ENCODE data around the gene VSX1.

The VSX1 gene

DNA sequence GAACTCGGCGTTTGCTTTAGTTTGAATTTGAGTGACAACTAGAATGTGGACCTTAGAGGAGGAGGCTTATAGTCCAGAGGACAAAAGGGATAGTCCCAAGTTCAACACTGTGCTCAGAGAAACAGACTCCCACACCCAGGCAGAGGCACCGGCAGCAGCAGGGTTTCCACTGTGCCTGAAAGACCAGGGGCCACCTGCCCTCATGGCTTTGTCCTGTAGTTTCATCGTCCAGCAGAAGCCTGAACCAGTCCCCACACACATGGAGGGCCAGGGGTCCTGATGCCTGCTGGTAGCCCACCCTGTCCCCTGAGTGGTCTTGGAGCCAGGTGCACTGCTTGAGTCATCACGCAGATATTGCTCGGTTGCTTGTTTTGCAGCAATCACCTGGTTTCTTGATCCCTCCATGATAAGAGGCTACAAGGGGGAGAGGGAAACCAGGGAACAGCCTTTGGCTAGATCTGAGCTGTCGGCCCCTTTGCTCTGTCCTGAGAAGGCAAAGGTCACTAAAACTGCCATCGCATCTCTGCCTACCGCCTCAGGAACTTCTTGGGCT is 16.8 kb downstream of the VSX1 start:
- no peak for DNase-seq

DNA sequence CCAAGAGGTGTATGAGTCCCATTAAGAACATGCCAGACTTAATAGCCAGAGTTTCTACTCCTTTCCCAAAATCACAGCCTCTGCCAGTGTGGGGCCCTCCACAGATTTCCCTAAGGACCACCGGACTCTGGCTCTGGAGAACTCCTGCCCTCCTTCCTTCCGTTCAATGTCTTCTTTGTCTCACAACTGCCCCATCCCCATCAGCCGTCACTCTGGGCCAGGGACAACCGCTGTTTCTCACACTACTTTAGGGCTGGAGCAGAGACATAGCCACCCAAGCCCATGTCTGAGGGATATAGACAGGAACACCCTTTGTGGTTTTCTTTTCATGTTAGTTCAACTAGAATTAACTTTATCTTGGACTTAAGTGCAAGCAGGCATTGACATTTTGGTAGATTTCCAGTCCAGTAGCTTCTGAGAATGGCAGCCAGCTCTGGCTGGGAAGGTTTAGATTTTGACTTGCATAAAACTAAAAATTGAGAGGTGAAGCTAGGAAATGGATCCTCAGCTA is 17.3 kb downstream of the VSX1 start:
- no peak for DNase-seq

DNA sequence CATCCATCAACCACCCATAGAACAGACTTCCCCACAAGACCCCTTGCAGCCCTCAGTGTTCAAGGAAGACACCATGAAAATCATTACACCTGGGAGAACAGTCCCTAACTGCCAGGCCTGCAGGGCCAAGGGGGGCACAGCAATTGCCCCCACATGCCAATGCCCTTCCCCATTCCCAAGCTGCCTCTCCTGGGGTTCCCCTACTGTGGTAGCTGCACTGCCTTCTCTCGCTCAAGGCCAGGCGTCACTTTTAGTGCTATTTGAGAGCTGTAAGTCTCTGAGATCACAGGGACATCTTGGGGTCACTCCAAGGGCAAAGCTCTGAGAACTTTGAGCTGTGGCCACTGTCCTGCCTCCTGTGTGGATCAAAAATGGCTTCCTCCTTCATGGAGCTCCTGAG is 18.0 kb downstream of the VSX1 start:
- DNase-seq = no peak

DNA sequence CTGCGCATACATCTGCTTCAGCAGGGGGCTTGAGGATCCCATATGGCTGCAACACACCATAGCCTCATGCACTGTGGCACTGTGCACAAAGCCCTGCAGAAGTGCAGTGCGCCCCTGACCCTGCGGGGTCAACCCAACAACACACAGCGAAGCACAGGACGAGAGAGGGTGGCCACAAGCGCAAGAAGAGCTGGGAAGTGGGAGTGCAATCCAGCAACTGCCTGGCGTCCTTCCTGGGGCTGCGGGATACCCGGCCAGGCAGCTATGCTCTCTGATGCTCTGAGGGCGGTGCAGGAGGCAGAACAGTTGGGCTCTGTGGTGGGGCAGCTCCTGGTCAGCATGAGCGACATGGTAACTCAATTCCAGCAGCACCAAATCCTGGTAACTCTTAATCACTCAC is 18.4 kb downstream of the VSX1 start:
- no peak for DNase-seq

DNA sequence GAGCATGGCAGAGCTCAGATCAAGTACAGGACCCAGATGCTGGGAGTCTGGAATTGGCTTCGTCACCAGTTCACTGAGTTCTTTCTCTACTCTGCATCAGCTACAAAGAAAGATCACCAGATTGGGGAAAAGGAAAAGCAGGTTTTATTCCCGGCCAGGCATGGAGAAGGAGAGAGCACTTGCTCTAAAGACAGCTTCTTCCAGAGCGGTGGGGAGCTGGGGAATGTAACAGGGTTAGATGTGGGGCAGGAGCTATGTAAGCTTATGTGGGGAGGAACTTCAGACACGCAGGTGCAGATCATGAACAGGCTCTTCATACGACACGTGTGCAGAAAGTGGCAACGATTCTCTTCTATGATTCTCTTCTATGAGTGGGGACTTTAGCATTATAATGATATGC is 19.1 kb downstream of the VSX1 start:
- no peak for DNase-seq

DNA sequence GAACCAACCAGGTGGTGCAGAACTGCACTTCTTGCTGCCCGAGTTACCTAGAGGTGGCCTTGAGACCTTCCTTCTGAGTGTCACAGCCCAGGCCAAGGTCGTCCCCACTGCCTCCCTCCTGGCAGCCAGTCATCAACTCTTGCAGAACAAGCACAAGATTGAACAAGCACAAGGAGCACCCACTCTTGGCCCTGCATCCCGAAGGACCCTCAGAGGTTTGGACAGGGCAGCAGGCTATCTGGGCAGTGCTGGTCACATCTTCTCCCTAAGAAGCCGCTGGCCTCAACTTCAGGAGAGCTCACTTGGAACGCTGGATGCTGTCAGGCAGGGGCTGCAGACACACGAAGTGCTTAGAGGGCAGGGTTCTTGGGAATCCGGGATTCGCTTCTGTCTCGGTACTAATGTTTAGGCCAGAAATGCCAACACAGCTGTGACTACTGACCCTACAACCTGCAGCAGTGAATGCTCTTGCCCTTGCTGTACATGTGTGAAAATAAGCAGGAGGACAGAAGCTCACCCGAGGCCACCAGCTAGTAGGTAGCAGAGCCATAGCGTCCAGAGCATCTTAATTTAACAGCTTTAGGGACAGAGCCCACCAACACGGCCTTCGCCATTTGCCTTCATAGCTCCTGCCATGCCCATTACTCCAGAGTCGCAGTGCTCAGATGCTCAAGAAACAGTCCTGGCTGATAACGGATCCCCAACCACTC is 20.0 kb downstream of the VSX1 start:
- no peak for DNase-seq

DNA sequence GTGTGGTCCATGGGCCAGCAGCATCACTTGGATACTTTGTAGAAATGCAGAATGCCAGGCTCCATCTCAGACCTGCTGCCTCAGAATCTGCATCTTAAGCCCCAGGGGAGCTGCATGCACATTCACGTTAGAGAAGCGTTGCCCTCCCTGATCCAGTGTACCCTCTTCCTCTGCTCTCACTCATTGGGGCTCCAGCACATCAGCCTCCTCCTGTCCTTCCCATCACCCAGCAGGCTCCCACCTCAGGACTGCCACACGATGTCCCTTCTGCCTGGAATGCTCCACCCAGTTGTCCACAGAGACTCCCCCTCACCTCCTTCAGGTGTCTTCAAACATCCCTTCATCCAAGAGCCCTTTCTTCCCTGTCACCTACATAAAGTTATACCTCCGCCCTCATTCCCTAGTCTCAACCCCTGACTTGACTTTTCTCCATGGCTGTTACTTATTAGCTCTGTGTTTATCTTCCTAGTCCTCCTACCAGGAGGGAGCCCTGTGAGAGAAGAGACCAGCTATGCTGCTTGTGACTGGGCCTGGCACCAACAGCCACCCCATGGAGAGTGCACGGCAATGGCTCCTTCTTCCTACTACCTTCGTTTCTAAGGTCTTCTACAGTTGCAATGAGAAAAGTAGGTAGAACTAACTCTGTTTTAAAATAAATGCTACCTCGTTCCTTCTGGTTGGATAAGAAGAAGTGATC is 20.7 kb downstream of the VSX1 start:
- no peak for DNase-seq

DNA sequence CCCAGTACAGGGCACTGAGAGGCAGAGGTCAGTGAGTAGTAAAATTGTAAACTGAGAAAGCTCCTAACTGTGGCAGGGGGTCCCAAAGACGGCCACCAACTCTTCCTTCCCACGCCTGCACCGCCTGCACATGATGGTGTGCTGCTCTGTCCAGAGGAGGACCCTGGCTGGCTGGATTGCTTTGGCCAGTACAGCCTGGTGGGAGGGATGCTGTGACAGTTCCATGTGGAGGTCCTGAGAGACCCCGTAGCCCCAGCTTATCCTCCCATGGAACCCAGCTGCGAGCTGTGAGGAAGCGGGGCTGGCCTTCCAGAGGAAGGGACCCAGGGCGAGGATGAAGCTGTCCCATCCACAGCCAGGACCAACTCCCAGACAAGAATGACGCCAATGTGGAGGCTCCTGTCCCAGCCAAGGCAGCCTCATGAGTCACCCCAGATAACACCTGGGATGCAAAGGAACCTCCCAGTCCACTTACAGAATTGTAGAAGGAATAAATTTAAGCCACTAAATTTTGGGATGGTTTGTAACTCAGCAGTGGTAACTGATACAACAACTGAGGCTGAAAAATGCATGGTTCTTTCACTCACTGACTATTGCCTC is 22.0 kb downstream of the VSX1 start:
- no peak for DNase-seq

DNA sequence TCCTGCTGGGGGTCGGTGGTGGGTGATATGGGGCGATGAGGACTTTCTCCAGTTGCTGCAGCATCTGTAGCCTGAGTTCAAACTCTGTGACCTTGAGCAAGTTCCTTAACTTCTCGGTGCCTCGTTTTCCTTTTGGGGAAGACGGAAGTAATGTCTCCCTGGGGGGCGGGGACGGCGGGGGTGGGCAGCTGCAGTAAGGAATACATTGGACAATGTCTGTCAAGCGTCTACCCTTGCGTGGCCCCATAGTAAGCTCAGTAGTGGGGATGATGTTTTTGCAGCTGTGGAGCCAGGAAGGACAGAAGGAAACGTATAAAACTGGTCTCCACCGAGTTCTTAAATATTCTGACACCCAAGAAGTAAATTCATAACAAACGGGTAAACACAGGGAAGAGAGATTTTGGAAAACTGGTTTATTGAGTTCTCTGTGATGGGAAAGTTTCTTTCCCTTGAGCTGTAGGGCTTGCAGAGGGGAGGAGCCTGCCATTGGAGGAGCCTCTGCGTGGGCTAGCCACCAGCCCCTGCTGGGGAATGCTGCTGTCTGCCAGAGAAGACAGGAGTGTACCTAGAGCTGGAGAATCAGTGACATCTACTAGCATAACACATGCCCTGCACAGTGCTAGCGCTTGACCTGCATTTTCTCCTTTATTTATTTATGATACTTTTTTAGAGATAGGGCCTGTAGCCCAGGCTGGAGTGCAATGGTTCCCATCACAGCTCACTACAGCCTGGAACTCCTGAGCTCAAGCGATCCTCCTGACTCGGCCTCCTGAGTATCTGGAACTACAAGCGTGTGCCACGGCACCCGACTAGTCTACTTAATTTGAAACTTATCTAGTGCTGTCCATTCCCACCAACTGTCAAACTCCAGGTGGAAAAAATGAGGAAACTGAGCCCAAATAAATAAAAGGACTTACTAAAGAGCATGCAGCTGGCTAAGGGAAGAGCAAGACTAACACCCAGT is 22.8 kb downstream of the VSX1 start:
- DNase-seq = no peak

DNA sequence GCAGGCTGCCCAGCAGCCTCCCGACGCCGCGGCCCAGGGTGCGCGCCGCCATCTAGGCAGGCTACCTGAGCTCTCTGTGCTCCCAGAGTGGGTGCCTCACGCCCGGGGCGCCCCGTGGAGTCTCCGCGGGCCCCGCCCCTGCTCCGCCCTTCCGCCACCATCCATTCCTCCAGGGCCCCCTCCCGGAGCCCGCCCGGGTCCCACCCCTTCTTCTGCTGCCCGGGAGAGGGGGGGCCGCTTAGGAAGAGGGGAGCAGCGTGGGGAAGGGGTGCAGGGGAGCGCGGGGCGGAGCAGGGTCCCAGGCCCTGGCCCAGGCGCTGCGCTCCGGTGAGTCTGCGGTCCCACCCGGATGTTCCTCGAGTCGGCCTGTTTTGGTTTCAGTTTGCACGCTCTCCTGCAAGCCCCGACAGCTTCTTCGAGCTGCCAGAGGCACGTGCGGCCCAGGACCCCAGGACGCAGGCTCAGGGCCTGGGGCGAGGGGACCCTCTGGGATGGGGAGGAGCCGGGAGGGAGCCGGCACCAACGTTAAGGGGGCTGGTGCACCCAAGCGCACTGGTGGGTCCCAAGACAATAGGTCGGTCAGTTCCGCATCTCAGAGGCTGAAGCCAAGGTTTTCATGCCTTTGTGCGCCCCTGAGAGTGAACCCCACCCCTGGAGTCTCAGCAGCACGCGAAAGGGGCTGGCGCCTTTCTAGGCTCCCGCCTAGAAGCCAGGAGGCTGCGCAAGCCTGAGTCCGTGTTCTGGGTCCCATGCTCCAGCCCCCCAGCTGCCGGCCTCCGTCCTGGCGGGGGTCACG is 23.7 kb downstream of the VSX1 start, which contains the start of gene ACSS1:
ACSS1 (minus strand) TSS at position 89 of the 796 bp plus-strand sequence; CDS start at position 52, 37 bp downstream.
- no peak for DNase-seq

DNA sequence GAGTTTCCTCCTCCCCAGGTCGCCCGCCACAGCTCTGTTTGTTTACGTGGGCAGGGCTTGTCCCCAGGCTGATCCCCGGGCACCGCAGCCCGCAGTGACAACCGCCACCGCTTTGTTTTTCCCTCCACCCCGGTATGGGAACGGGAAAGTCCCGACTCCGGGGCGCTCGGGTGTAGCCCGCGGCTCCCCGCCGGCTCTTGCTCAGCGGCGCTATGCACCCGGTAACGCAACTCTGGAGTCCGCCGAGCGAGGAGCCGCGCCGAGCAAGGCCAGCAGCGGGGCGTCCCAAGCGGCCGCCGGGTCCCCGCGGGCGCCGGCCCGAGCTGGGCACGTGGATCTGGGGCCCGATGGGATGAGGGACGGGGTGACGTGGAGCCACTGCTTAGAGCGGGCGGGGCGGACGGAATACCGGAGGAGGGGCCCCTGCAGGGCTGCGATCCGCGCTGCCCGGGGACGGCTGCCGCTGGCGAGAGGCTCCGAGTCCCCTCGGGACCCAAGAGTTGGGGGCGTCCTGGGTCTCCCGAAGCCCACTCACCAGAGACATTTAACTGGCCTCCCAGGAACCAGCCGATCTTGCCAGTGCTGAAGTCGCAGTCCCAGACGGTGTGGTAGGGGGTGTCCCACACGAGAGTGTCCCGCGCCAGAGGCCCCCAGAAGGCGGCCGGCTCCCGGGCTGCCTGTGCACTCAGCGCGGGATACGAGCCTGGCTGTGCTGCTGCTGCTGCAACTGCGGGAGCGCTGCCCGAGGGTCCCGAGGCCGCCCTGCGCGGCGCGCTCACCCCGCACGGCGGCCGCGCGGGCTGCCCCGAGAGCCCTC is 24.5 kb downstream of the VSX1 start:
- no peak for DNase-seq

DNA sequence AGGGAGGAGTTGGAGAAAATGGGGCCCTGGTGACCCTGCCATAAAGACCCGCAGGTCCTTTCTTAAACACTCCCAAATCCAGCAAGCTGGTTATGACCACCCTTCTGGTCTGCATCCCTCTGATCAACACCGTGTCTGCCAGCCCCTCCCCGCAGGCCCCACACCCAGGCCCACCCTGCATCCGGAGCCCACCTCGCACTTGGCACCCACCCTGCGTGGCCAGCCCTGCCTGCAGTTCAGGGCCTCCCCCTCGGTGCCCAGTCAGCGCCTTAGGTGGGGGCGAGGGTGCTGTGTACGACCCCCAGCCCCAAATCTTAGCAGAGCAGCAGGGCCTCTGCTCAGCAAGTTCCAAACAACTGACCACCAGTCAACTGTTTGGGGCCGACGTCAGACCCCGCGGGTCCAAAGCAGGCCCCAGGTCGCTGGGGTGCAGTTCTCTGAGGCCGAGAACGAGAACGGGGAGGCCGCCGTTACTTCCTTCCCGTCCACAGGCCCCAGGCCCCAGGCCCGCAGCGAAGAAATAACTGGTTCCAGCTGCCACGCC is 25.2 kb downstream of the VSX1 start:
- no peak for DNase-seq

DNA sequence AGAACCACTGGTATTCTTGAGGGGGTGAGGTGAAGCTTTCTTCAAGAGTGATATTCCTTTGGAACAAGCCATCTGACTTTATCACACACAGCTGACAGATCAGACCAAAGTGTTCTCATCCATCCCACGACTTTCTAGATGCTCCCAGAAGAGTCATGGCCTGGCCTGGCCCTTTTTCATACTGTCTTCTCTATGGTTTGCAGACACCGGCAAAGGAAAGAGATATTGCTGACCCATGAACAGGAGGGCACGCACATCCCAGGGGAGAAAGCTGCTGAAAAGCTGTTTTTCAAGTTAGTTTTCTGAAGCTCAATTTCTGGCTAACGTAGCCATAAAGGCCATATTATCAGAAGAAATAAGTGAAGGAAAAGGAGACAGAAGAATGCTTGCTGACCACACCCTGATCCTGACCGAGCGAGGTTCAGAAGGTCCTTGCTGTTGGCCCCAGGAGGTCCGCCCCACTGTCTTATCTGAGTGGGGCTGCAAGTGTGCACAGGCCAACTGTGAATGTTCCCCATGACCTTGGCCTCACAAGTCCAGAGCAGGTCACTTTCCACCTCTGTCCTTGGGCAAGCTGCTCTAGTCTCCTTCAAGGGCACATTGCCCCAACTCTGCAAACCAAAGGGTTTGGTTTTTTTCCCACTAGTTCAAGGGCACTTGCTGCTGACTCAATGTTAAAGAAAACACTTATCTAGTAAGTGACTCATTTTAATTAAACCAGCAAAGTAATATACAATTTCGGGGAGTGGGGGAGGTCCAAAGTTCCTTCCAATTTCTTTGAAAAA is 26.0 kb downstream of the VSX1 start:
- DNase-seq = no peak

DNA sequence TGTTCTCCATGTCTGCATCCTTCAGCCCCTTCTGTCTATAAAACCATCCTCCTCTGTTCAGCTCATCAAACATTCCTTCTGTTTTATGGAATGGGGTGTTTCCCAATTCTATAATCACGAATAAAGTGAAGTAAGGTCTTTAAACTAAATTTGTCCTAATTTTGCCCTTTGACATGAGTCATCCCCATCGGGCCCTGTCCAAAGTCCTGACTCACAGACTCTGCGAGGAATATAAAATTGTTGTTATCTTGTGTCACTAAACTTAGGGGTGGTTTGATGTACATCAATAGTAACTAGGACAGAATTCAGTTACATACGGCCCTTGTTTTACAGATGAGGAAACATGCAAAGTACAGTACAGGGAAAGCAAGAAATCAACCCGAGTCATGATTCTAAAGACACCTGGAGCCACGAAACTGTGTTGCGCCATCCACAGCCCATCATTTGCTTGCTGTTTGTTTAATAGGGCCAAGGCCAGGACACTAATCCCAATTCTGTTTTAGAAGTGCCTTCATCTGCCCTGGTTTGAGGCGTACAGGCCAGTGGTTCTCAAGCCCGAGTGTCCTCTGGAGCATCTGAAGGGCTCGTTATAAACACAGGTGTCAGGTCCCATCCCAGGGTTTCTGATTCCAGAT is 26.8 kb downstream of the VSX1 start:
- DNase-seq = no peak

DNA sequence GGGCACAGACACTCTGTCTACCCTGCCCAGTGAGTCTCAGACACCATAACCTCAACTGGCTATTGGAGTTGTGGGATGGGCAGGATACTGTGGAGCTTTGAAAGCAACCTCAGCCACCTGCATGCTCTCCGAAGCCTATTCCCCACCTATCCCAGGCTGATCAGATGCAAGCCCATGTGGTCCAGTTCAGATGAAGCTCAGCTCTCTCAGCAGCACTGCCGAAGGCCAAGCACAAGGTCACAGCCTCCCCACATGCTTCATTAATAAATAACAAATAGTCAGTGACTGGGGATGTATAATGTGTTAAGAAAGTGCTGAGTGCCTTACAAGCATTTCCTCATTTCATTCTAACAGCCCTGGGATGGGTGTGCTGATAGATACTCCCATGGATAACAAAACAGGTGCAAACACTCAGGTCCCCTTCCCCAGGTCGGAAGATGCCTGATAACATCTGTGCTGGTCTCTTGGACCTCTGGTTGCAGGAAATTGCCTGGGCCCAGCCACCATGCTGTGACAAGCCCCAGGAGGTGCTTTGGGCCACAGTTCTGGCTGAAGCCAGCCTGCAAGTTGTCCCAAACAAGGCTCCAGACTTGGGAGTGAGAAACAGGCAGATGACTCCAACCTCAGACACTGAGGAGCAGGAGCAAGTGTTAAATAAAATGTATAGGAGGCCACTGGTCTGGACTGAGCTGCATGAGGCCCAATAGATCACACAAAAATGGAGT is 27.7 kb downstream of the VSX1 start:
- no peak for DNase-seq

DNA sequence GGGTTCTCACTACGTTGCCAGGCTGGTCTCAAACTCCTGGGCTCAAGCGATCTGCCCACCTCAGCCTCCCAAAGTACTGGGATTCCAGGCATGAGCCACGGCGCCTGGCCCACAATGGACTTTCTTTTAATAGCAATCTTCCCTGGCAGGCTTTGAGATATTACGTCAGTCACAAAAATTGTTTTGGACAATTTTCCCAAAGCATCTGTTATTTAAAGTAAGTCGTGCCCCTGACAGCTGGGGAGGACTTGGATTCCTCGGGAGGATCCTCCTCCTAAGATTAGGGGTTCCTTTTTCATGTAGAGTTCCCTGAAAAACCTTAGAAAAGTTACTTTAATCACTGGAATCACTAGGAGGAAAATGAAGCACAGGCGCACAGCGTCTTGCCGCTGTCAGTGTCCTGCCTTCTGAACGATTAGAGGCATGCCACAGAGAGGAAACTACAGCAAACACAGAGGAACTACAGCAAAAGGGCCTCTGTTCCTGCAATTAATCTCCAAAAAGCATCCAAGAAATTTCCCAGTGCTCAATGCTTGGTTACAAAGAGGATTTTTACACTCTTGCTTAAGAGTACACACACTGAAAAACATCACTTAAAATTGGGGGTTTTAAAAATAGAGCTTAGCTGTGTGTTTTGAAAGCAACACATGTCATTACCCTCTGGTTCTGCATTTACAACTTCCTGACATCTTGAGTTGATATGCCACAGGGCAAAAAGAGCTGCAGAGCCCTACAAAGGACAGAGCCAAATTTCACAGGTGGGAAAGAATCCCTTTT is 28.5 kb downstream of the VSX1 start:
- DNase-seq = no peak

All from NCI-H1092 treated with DMSO at 0.1 percent for 48 hours (cell line).